ELR (cell line): ENCODE results near the gene OR2J3.
"Not testable (repeated sequence)": the region's sequence is repeated elsewhere in the genome, so short reads cannot be mapped to it uniquely, and the experiment has no call there.

Experiments used
- DNase-seq: peaks from one replicate; pipeline ENCODE4 v3.0.0-alpha.2; 2015; ENCODE audit warnings: low read depth

Gene OR2J3

DNA sequence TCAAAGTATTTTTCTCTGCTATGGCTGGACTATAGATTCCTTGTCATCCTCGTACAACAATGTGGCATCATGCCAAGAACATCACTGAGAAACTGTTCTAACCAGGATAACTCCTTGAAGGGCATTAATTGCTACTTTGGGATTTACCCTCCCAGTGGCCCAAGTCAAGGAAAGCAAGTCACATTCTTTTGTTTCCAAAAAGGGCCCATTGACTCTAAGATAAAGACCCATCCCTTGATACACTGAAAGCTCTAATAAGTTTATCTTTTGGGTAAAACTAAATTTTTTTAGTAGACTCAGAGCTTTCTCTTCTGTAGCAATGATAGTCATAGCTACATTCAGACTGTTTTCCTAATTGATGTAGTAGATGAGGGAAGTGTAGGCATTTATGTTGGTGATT lies at the start of gene OR2J3:
Gene OR2J3, plus strand, starts transcription at position 301 of the 400 bp plus-strand sequence. CDS start 3,833 bp downstream, outside the sequence.
- no peak for DNase-seq

DNA sequence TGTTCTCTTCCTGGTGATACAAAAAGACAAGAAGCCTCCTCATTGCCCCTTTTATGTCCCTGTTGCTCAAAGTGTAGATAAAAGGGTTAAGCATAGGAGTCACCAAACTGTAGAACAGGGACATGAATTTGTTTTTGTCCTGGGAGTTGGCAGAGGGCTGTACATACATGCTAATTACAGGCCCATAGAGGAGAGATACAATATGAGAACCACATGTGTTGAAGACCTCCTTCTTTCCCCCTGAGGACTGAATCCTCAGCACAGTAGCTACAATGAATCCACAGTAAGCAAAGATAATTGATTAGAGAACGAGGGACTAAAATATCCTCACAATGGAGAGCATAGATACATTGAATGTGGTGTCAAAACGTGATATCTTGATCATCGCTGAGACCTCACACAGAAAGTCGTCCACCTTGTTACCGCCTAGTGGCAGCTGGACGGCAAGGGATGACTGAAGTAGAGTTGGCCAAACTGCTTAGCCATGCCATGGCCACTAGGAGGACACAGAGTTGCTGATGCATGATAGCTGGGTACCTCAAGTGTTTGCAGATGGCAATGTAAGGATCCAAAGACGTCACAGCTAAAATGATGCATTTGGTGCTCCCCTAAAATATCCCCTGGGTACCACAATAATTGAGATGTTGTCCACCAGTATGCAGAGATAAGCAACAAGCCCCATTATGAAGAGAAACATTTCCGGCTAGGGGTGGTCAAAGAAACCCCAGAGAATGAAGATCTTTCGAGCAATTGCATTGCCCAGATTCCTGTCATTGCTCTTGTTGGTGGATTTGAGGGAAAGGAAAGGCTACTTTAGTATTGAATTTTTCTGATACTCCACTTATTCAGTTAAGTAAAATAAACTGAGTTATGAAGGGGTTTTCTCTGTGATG lies 35.8 kb upstream of the OR2J3 start:
- DNase-seq, result peak; percentile 70

- DNase-seq, result no peak
These were observed 28.7 kb upstream of the OR2J3 start for GRCh38 chr6:29079203-29079602.

- DNase-seq, result no peak
These were observed 26.5 kb upstream of the OR2J3 start for GRCh38 chr6:29081312-29081711.

- no peak for DNase-seq
These were observed 25.4 kb upstream of the OR2J3 start for GRCh38 chr6:29082457-29082856.

- DNase-seq, result no peak
These were observed 20.6 kb upstream of the OR2J3 start, which contains the start of gene OR2B3 for GRCh38 chr6:29087213-29087612. TSS of gene OR2B3 (minus strand) at chr6:29087313. CDS start at chr6:29087248, 65 bp downstream.

DNA sequence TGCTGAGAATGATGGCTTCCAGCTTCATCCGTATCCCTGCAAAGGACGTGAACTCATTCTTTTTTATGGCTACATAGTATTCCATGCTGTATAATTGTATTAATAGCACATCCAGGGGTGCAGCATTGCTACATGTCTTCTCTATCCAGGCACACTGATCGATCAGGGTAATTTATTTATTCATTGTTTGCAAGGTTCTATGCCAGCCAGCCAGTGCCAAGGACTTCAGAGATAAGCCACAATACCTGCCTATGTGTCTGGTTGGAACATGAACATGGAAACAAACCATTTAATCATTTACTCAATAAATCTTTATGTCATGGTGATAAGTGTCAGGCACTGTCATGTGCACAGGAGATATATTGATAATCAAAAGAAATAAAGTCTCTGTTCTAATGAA lies 14.9 kb upstream of the OR2J3 start:
- DNase-seq, result no peak

DNA sequence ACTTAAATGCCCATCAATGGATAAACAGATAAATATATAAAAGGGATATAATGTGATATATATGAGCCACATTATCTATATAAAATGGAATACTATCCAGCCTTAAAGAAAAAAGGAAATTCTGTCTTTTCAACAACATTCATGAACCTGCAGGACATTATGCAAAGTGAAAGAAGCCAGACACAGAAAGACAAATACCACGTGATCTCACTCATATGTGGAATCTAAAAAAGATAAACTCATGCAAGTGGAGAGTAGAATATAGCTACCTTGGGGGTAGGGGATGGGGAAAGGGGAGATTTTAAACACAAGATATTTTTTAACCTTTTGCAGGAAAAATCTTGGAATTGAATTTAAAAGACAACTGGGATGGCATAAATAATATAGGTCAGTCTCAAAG lies 10.1 kb upstream of the OR2J3 start:
- DNase-seq, result no peak

GRCh38 chr6:29099190-29099589 lies 8.7 kb upstream of the OR2J3 start, which contains the start of gene OR2J1:
TSS of gene OR2J1 (plus strand) at chr6:29099490. CDS start at chr6:29100943, 1,453 bp downstream.
- no peak for DNase-seq

GRCh38 chr6:29112135-29112534 lies 4.3 kb downstream of the OR2J3 start:
- DNase-seq, result peak; percentile 1

DNA sequence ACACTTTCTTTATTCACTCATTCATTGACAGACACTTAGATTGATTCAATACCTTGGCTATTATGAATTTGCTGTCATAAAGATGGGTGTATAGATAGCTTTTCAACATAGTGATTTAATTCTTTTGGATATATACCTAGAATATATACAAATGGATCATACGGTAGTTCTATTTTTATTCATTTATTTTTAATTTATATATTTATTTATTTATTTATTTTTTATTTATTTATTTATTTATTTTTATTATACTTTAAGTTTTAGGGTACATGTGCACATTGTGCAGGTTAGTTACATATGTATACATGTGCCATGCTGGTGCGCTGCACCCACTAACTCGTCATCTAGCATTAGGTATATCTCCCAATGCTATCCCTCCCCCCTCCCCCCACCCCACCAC lies 7.1 kb downstream of the OR2J3 start:
- DNase-seq, result not testable (repeated sequence)

DNA sequence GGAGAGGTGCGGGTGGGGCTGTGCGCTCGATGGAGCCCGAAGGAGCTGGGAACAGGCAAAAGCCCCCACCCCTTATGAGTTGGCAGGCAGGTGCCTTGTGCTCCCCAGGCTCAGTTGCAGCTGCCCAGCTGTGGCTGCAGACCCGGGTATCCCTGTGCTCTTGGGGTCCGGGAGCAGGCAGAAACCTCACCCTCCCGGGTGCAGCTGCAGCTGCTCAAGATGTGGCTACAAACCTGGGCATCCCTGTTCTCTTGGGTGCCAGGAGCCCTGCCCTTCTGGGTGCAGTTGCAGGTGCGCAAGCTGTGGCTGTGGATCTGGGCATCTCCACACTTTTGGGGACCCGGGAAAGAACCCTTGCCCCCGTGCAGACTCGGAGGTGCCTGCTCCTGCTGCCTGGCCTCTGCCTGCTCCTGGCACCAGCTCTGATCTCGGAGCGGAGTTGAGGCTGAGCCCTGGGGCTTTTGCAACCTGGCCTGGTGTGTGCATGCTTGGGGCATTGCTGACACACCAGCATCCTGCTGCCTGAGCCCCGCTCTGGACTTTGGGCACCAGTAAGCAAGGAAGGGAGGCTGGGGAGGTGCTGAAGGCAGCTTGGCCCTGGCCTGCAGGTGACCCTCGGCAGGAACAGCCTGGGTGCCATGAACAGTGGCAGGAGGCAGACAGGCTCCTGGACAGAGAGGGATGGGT lies 21.6 kb downstream of the OR2J3 start:
- no peak for DNase-seq

GRCh38 chr6:29130644-29131043 lies 22.8 kb downstream of the OR2J3 start:
- DNase-seq, result no peak

DNA sequence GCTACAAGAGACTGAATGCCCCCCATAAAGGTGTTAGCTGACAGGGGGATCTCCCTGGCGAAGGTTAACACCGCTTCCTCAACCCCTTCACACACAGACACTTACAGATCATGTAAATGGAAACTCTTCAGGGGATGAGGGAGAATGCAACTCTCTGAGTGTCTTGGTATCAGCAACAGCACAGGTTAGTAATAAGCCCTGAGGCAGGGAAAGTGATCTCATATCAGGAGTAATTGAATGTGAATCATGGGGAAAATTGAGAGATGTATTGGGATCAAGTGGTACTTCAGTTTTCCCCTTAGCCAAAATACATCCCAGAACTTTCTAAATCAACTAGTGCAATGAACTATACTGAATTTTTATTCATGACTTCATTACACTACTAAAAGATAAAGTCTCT lies 23.8 kb downstream of the OR2J3 start:
- DNase-seq, result peak; percentile 20

GRCh38 chr6:29137724-29138123 lies 29.9 kb downstream of the OR2J3 start:
- DNase-seq, result no peak

- DNase-seq, result no peak
These were observed 33.7 kb downstream of the OR2J3 start for GRCh38 chr6:29141606-29142005.

DNA sequence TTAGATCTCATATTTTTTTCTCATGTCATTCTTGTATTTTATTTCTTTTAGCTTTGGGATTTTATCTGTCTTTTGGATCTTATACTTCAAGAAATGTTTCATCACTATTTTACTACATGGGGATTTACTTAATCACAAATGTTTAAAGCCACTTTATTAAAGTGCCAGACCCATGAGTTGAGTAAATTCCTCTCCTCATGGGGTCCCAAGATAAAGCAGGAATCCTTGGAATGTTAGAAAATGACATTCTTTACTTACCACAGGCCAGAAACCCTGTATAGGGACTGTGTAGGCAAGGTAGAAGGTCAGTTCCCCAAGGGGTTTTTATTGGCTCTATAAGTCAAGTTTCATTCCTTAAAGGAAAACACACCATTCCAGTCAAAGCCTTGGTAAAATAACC lies 34.5 kb downstream of the OR2J3 start:
- no peak for DNase-seq

DNA sequence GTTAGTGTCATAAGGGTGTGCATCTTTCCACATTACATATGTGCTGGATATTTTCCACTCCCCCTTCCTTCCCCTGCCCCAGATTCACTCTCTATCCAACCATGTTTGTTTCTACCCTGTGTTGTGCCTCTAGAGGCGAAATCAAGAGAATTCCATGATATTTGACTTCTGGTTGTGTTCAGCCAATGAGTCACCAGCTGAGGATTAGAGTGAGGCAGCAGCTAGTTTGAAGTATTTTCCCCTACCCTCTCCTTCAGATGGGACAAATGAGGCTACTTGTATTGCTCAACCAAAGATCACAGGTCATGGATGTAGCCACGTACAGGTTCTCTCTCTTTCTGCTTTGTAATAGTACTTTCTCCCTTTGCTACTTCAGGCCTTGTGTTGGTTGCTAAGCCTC lies 38.3 kb downstream of the OR2J3 start:
- no peak for DNase-seq

DNA sequence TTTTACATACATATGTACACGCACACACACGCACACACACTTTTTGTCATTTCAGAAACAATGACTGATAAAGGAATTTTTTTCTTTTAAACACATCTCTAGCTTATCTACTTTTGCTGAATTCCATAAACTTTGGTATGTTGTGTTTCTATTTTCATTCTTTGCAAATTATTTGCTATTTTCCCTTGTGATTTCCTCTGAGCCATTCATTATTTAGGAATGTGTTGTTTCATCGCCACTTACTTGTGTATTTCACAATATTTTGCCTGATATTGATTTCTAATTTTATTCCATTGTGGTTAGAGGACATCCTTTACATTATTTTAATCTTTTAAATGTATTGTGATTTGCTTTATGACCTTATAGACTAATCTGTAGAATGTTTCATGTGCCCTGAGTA lies 39.2 kb downstream of the OR2J3 start:
- no peak for DNase-seq

GRCh38 chr6:29149444-29149843 lies 41.6 kb downstream of the OR2J3 start:
- DNase-seq, result not testable (repeated sequence)

GRCh38 chr6:29153083-29153482 lies 45.2 kb downstream of the OR2J3 start:
- no peak for DNase-seq

DNA sequence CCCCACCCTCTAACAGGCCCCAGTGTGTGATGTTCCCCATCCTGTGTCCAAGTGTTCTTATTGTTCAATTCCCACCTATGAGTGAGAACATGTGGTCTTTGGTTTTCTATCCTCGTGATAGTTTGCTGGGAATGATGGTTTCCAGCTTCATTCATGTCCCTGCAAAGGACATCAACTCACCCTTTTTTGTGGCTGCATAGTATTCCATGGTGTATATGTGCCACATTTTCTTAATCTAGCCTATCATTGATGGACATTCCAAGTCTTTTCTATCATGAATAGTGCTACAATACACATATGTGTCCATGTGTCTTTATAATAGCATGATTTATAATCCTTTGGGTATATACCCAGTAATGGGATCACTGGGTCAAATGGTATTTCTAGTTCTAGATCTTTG lies 47.3 kb downstream of the OR2J3 start:
- DNase-seq, result not testable (repeated sequence)

GRCh38 chr6:29159922-29160321 lies 52.1 kb downstream of the OR2J3 start:
- not testable (repeated sequence) for DNase-seq
